Stimulated activated CD4-positive, alpha-beta T cell treated with anti-CD3 and anti-CD28 coated beads, Interleukin-12 subunit alpha, Interleukin-12 subunit beta, amount 100 ng/mL, for 24 hours (primary cell): Measurements from ENCODE around the gene NEK11.
"Not testable (repeated sequence)": the region's sequence is repeated elsewhere in the genome, so short reads cannot be mapped to it uniquely, and the experiment has no call there.

Source experiments
- DNase-seq, 2 experiments: peaks; one replicate each; pipeline ENCODE4 v3.0.0-alpha.2; 2020; ENCODE audit warnings: low read depth in 2 of 2

NEK11 gene

DNA sequence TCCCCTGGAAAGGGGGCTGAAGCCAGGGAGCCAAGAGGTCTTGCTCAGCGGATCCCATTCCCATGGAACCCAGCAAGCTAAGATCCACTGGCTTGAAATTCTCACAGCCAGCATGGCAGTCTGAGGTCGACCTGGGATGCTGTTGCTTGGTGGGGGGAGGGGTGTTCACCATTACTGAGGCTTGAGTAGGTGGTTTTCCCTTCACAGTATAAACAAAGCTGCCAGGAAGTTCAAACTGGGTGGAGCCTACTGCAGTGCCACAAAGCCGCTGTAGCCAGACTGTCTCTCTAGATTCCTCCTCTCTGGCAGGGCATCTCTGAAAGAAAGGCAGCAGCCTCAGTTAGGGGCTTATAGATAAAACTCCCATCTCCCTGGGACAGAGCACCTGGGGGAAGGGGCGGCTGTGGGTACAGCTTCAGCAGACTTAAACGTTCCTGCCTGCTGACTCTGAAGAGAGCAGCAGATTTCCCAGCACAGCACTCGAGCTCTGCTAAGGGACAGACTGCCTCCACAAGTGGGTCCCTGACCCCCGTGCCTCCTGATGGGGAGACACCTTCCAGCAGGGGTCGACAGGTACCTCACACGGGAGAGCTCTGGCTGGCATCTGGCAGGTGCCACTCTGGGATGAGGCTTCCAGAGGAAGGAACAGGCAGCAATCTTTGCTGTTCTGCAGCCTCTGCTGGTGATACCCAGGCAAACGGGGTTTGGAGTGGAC, 15.8 kb downstream of the NEK11 start:
- not testable (repeated sequence) for DNase-seq

DNA sequence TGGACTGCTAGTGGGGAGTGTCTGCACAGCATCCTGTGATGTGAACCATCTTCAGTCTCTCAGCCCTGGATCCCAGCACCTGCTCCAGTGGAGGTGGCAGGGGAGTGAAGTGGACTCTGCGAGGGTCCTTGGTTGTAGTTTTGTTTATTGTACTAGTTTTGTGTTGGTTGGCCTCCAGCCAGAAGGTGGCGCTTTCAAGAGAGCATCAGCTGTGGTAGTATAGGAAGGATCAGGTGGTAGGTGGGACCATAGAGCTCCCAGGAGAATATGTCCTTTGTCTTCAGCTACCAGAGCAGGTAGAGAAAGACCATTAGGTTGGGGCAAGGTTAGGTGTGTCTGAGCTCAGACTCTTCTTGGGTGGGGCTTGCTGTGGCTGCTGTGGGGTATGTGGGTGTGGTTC, 20.9 kb downstream of the NEK11 start:
- no peak for DNase-seq

- DNase-seq, result no peak
Measured at GRCh38 chr3:131048030-131048429, 21.4 kb downstream of the NEK11 start.

DNA sequence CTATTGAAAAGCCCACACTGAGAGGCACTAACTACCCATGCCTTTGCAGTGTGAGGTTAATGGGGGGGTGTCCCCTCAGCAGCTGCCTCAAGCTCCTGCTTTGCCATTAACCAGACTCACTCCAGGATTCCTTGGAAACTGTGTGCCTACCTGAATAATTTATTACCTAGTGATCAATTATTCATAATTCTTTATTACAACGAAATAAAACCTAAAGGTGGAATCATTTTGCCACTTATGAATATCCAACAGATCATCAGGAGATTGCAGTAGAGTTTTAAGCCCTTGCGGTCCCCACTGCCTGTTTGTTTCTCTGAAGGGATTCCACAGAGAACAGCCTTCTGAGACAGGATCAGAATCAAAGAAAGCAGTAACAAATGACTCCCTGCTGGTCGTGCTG, 23.3 kb downstream of the NEK11 start:
- no peak for DNase-seq

- no peak for DNase-seq
Measured at GRCh38 chr3:131053043-131053859, 26.6 kb downstream of the NEK11 start.

- DNase-seq, result no peak
Measured at GRCh38 chr3:131067983-131068382, 41.3 kb downstream of the NEK11 start.

- DNase-seq, result no peak
Measured at GRCh38 chr3:131072099-131072559, 45.5 kb downstream of the NEK11 start.

DNA sequence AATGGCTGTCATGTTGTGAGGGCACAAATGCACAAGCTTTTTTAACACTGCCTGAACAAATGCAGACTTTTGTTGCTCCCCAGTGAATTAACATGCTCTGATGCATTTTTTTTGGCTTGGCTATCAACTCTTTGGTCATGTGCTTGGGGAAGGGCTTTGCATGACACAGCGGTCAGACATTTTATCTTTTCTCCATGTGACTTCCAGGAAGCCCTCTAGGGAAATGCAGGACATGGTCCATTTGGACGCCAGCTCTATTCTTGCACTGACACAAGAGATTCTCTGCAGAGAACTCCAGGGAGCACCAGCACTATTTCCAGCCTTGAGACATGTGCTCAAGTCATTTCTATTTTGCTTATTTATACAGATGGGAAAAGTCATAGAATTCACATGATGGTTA, 46.2 kb downstream of the NEK11 start:
- DNase-seq, result no peak

GRCh38 chr3:131075632-131076328, 49.1 kb downstream of the NEK11 start:
- DNase-seq, result no peak

DNA sequence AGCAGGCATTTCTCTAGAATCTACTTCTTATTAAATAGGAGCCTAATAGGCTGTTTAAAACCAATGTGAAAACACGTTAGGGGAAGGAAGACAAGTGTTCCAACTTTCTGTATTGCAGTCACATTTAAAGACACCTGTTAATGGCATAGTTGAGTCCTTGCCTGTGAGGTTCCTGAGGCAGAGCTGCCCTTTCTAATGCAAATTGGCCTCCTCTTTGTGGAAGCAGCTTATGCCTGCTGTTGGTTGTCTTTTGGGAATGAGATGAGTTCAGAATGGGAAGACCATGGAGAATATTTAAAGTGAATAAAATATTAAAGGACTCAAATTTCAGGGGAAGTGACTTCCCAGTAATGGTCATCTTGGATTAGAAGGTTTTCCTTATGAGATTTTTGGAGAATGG, 51.2 kb downstream of the NEK11 start:
- no peak for DNase-seq

- no peak for DNase-seq
Measured at GRCh38 chr3:131079086-131079485, 52.4 kb downstream of the NEK11 start.

DNA sequence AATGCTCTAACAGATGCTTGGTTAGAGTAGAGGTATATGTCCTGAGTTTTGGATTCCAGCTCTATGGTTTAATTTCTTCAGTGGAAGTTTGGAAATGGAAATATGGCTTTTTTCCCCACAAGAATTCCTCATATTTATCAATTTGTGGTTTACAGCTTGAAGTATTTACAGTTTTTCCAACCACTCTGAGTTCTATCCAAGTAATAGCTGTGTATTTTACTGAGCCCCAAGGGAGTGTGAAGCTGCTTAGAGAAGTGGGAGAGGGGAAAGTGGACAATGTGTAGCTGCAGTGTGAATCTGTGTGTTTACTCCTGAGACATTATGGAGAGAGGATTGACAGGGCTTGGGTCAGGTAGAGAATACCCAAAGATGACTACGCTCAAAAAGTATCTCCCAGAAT, 54.5 kb downstream of the NEK11 start:
- no peak for DNase-seq

GRCh38 chr3:131082246-131082645, 55.6 kb downstream of the NEK11 start:
- no peak for DNase-seq

DNA sequence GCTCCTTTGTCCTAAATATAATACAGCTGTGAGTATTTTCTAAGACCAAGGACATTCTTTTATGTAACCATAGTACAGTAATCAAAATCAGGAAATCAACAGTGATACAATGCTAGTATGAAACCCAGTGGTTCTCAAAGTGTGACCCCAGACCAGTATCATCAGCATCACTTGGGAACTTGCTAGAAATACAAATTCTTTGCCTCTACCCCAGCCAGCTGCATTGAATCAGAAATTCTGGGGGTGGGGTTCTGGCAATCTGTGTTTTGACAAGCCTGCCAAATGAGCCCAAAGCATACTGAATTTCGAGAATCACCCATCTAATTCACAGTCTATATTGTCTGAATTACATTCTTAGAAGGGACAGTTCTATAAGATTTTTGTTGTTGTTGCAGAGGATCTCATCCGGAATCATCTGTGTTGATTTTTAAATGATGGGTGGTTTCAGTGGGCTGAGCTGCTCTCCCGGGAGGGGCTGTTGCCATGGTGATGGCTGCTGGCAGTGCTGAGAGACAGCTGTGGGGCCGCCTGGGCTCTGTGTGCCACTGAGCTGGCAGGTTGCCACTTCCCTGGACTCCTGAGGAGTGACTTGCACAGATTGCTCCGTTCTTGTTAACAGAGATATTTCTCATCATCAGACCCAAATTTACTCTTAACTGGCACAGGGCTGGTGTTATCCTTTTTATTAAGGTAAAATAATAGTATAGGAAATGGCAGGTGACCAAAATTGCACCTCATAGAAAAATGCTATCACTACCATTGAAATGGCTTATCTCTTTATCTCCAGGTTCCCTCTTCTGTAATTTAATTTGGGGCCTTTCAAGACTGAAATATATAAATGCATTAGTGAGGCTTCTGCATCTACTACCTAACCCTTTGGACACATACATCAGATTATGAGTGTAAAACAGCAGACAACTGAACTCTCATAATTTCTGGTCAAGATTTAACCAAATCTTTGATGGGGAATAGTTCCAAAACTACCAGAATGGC, 56.5 kb downstream of the NEK11 start:
- DNase-seq, result no peak

- no peak for DNase-seq
Measured at GRCh38 chr3:131091768-131092167, 65.1 kb downstream of the NEK11 start.

- DNase-seq, result no peak
Measured at GRCh38 chr3:131107637-131108433, 81.2 kb downstream of the NEK11 start.

GRCh38 chr3:131109156-131109555, 82.5 kb downstream of the NEK11 start:
- no peak for DNase-seq

- DNase-seq, result no peak
Measured at GRCh38 chr3:131110087-131110486, 83.4 kb downstream of the NEK11 start.

DNA sequence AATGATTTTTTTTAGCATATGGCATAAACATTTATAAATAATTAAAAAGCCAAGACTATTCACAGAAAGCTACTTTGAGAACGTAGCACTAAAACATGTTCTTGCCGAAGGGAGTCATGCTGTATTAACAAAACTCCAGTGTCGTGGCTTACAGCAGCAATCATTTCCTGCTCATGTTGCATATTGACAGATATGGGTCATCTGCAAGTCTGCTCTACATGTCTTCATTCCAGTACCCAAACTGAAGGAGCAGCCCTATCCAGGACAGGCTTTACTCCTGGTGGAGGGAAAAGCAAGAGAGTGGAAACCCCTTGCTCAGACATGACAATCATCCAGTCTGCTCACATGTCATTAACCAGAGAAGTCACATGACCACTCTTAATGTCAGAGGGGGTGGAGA, 87.6 kb downstream of the NEK11 start:
- DNase-seq, result no peak

DNA sequence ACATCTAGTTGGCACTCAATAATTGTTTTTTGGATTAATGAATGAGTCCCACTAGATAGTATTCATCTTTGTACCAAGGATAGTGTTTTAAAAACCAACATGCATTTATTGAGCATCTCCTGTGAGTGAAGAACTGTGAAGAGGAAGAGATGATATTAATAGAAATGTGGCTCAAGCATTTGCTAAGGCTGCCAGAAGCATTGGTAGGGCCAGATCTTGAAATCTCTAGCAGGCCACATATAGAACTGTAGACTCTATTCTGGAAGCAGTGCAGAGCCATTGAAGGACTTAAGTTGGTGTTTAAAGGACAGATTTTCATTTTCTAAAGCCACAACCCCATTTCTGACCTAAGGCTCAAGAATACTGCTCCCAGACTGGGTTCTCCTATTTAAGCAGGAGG, 99.0 kb downstream of the NEK11 start:
- no peak for DNase-seq

- no peak for DNase-seq
Measured at GRCh38 chr3:131140891-131141290, 114.2 kb downstream of the NEK11 start.
